Gastrocnemius medialis (tissue), 4 donors: Measurements from ENCODE around the gene TRIO.

Source experiments
- POLR2A ChIP-seq, 2 donors: fragments of 450-650 bp; IDR thresholded peaks; one replicate each; pipeline ENCODE4 v1.6.1; 2017; ENCODE audit warnings: antibody characterized with exemption in 2 of 2, mild to moderate bottlenecking in 2 of 2, moderate library complexity in 2 of 2
- TF ChIP-seq, protein P1 (sequence below), 5 experiments: fragments of 450-650 bp in 3 of 5; fragments of 200-600 bp in 2 of 5; sonication (generic) in 2 of 5; IDR thresholded peaks in 4 of 5; conservative IDR thresholded peaks in 1 of 5; 1 replicate in 4 of 5; 2 replicates in 1 of 5; pipeline ENCODE4 v1.5.1; 2016 to 2019; ENCODE audit warnings: antibody characterized with exemption in 5 of 5, mild to moderate bottlenecking in 3 of 5, moderate library complexity in 3 of 5

DNA sequence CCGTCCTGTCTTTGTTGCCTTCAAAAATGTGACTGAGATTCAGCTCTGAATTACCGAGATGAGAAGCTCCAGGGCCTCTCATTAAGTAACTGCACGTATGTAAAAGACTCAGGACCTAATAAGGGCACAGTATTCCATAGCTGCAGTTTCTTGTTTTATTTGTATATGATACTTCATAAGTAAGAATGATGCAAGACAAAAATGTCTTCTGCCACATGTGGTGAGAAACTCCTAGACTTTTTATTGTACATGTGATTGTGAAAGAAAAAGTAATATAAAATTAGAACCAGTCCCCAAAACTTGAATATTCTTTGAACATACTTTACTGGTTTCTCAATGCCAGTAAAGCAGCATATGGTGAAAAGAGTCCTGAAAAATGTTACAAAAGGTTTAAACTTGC is 328.4 kb downstream of the TRIO start:
- TF ChIP-seq, protein P1, sequence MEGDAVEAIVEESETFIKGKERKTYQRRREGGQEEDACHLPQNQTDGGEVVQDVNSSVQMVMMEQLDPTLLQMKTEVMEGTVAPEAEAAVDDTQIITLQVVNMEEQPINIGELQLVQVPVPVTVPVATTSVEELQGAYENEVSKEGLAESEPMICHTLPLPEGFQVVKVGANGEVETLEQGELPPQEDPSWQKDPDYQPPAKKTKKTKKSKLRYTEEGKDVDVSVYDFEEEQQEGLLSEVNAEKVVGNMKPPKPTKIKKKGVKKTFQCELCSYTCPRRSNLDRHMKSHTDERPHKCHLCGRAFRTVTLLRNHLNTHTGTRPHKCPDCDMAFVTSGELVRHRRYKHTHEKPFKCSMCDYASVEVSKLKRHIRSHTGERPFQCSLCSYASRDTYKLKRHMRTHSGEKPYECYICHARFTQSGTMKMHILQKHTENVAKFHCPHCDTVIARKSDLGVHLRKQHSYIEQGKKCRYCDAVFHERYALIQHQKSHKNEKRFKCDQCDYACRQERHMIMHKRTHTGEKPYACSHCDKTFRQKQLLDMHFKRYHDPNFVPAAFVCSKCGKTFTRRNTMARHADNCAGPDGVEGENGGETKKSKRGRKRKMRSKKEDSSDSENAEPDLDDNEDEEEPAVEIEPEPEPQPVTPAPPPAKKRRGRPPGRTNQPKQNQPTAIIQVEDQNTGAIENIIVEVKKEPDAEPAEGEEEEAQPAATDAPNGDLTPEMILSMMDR (IDR thresholded peaks at IDR 0.05 in 4 of 5, conservative IDR thresholded peaks at IDR 0.05 in 1 of 5) = no peak
- TF ChIP-seq POLR2A (IDR thresholded peaks at IDR 0.05) = no peak
